Spleen (tissue), 11 donors: ENCODE measurements around the gene TSPAN15. TPM values are rescaled to one million over a fixed set of nuclear protein-coding genes. Genes with fewer than 3 reads are reported as not detected.

Experiments
- DNase-seq: peaks from one replicate; pipeline ENCODE4 v3.0.0-alpha.2; 2020
- H3K27ac ChIP-seq, 8 donors: fragments of 200-600 bp; sonication (generic) in 7 of 8; 1 replicate in 4 of 8; 2 replicates in 4 of 8; pipeline versions ENCODE4 v1.5.0 to v1.8.0; 2016 to 2021; ENCODE audit warnings: inconsistent platforms in 4 of 8, mild to moderate bottlenecking in 4 of 8, moderate library complexity in 1 of 8
- H3K27me3 ChIP-seq, 7 donors: fragments of 200-600 bp; sonication (generic) in 6 of 7; replicated peaks in 1 of 7; 1 replicate in 4 of 7; 2 replicates in 3 of 7; pipeline versions ENCODE4 v1.5.0 to v1.8.0; 2016 to 2021; ENCODE audit warnings: inconsistent platforms in 3 of 7, mild to moderate bottlenecking in 1 of 7
- H3K36me3 ChIP-seq, 6 donors: fragments of 200-600 bp; sonication (generic) in 5 of 6; 1 replicate in 4 of 6; 2 replicates in 2 of 6; pipeline versions ENCODE4 v1.5.0 to v1.8.0; 2016 to 2021; ENCODE audit warnings: inconsistent platforms in 2 of 6
- H3K4me1 ChIP-seq, 6 donors: fragments of 200-600 bp; sonication (generic) in 5 of 6; 1 replicate in 3 of 6; 2 replicates in 3 of 6; pipeline versions ENCODE4 v1.5.0 to v1.8.0; 2016 to 2021; ENCODE audit warnings: inconsistent platforms in 3 of 6
- H3K4me3 ChIP-seq, 8 donors: fragments of 200-600 bp; sonication (generic) in 7 of 8; 1 replicate in 4 of 8; 2 replicates in 4 of 8; pipeline versions ENCODE4 v1.5.0 to v1.8.0; 2016 to 2021; ENCODE audit warnings: inconsistent platforms in 4 of 8, mild to moderate bottlenecking in 4 of 8, moderate library complexity in 2 of 8
- H3K9me3 ChIP-seq, 8 donors: fragments of 200-600 bp; sonication (generic) in 7 of 8; 1 replicate in 4 of 8; 2 replicates in 4 of 8; pipeline versions ENCODE4 v1.5.0 to v1.8.0; 2016 to 2021; ENCODE audit warnings: inconsistent platforms in 4 of 8
- CTCF ChIP-seq, 11 experiments: fragments of 200-600 bp in 7 of 11; fragments of 450-650 bp in 4 of 11; sonication (generic) in 4 of 11; IDR thresholded peaks in 8 of 11; conservative IDR thresholded peaks in 3 of 11; 1 replicate in 7 of 11; 2 replicates in 4 of 11; pipeline versions ENCODE4 v1.4.0 to v1.8.0; 2016 to 2021; ENCODE audit warnings: antibody characterized with exemption in 11 of 11, inconsistent platforms in 4 of 11, mild to moderate bottlenecking in 1 of 11
- POLR2A ChIP-seq, 3 donors: fragments of 450-650 bp; IDR thresholded peaks; one replicate each; pipeline ENCODE4 v1.5.1; 2017; ENCODE audit warnings: antibody characterized with exemption in 3 of 3, mild to moderate bottlenecking in 1 of 3
- POLR2AphosphoS5 ChIP-seq, 3 donors: sonication (generic); formaldehyde crosslinking; IDR thresholded peaks; one replicate each; pipeline ENCODE4 v1.5.1; 2017; ENCODE audit warnings: antibody characterized with exemption in 3 of 3
- WGBS, 5 donors: extraction: QIAGEN DNeasy Blood & Tissue Kit in 3 of 5; methylation state at CpG; one replicate each; pipeline versions ENCODE4 v1.1.5 to v1.1.7; 2013 to 2018; 5-methylcytosine and 5-hydroxymethylcytosine counted together
- intact Hi-C: fragments of 100-400 bp; cut with DNase I; formaldehyde crosslinking; loops from one replicate; pipeline ENCODE4 v1.15.0; 2023; ENCODE audit warnings: low total_unique reads
- polyA plus RNA-seq, 3 donors: library from polyadenylated mRNA; stranded (reverse); fragments of 200-250 nt; gene quantifications; one replicate each; pipeline ENCODE4 v1.2.1, GENCODE V29; 2013
- total RNA-seq, 7 donors: library from RNA; depleted of rRNA in 3 of 7; stranded (reverse); fragments of >200 nt in 3 of 7; fragmentation: NEBNext Ultra II Directional in 4 of 7; extraction: Animal tissue kit (Norgen Biotek cat#: 25700) in 4 of 7; gene quantifications; one replicate each; pipeline versions ENCODE4 v1.1.0 to v1.2.1, GENCODE V29; 2016 to 2021
- donor health status: healthy with polysubstance abuse.
- donor health status: DM: no; HTN: no; CAD: no; lungs with moderate emphysema.
- donor health status: DM: no; HTN: no; CAD: no.
- donor health status: Bipolar disorder and iron deficiency.
- donor health status: healthy.
- donor health status: DM: no; HTN: no; CAD: no.
- donor health status: DM: yes; HTN: yes; CAD: no.

The TSPAN15 gene
- total and polyA plus RNA-seq, 10 donors, result 13.5 to 68.4 (median 41.3) TPM

- Histone ChIP-seq H3K4me1 (peaks cover 0 to 27% (median 16%) of the 10 kb centered on the region in 6 donors), H3K9me3 (no peaks in the 10 kb centered on the region), H3K4me3 (no peak overlapping the region), H3K36me3 (no peaks in the 10 kb centered on the region), H3K27ac (peak overlapping the region in 4 of 8 donors; percentile 7 to 68 (median 38)), H3K27me3 (no peaks in the 10 kb centered on the region)
- 82 to 99% (median 98%) methylated on average over 2 of the region's 2 CpGs for WGBS, 5 donors
- intact Hi-C loops, result loop anchor here (5.0 to 10.0 kb wide), 2 partner anchors 82 to 220 kb away; no protein-coding TSS in a partner anchor
- no peak for TF ChIP-seq POLR2AphosphoS5 (IDR thresholded peaks at IDR 0.05)
- TF ChIP-seq POLR2A (IDR thresholded peaks at IDR 0.05), result no peak
- TF ChIP-seq CTCF (IDR thresholded peaks at IDR 0.05 in 8 of 11, conservative IDR thresholded peaks at IDR 0.05 in 3 of 11), result no peak
- DNase-seq, result no peak
These were observed 26.2 kb upstream of the TSPAN15 start for GRCh38 chr10:69425041-69425440.

GRCh38 chr10:69425511-69426298 is 25.6 kb upstream of the TSPAN15 start:
- WGBS, 5 donors, result 38 to 48% (median 40%) methylated on average over 5 of the region's 5 CpGs
- Histone ChIP-seq H3K27ac (peak overlapping the region in 5 of 8 donors; percentile 5 to 68 (median 46)), H3K9me3 (no peaks in the 10 kb centered on the region), H3K4me1 (peaks cover 0 to 27% (median 16%) of the 10 kb centered on the region in 6 donors), H3K27me3 (no peaks in the 10 kb centered on the region), H3K36me3 (no peaks in the 10 kb centered on the region), H3K4me3 (no peak overlapping the region)
- peak; percentile 35 for DNase-seq
- no peak for TF ChIP-seq CTCF (IDR thresholded peaks at IDR 0.05 in 8 of 11, conservative IDR thresholded peaks at IDR 0.05 in 3 of 11)
- intact Hi-C loops, result loop anchor here (5.0 to 10.0 kb wide), 2 partner anchors 82 to 219 kb away; no protein-coding TSS in a partner anchor

- WGBS, 5 donors, result 78 to 87% (median 84%) methylated on average over 4 of the region's 4 CpGs
- H3K4me1 ChIP-seq, result peaks cover 0 to 27% (median 16%) of the 10 kb centered on the region in 6 donors
- intact Hi-C loops, result loop anchor here (5.0 to 10.0 kb wide), 2 partner anchors 81 to 218 kb away; no protein-coding TSS in a partner anchor
- H3K4me3 ChIP-seq, result no peak overlapping the region
- H3K36me3 ChIP-seq, result no peaks in the 10 kb centered on the region
- no peak for DNase-seq
- H3K27me3 ChIP-seq, result no peaks in the 10 kb centered on the region
- peak overlapping the region in 4 of 8 donors; percentile 38 to 68 (median 47) for H3K27ac ChIP-seq
- H3K9me3 ChIP-seq, result no peaks in the 10 kb centered on the region
- TF ChIP-seq CTCF (IDR thresholded peaks at IDR 0.05 in 8 of 11, conservative IDR thresholded peaks at IDR 0.05 in 3 of 11), result no peak
- no peak for TF ChIP-seq POLR2AphosphoS5 (IDR thresholded peaks at IDR 0.05)
- no peak for TF ChIP-seq POLR2A (IDR thresholded peaks at IDR 0.05)
These were observed 24.9 kb upstream of the TSPAN15 start for GRCh38 chr10:69426376-69426727.

- WGBS, 5 donors, result 84 to 88% (median 86%) methylated on average over 8 of the region's 8 CpGs
- TF ChIP-seq CTCF (IDR thresholded peaks at IDR 0.05 in 8 of 11, conservative IDR thresholded peaks at IDR 0.05 in 3 of 11) (no peak), POLR2AphosphoS5 (IDR thresholded peaks at IDR 0.05) (no peak), POLR2A (IDR thresholded peaks at IDR 0.05) (no peak)
- H3K9me3 ChIP-seq, result no peaks in the 10 kb centered on the region
- H3K4me3 ChIP-seq, result no peak overlapping the region
- intact Hi-C loops, result loop anchor here (5.0 to 10.0 kb wide), 2 partner anchors 79 to 217 kb away; no protein-coding TSS in a partner anchor
- H3K27ac ChIP-seq, result no peak overlapping the region
- H3K27me3 ChIP-seq, result no peaks in the 10 kb centered on the region
- no peak for DNase-seq
- peaks cover 0 to 27% (median 16%) of the 10 kb centered on the region in 6 donors for H3K4me1 ChIP-seq
- no peaks in the 10 kb centered on the region for H3K36me3 ChIP-seq
These were observed 23.1 kb upstream of the TSPAN15 start for GRCh38 chr10:69428165-69428564.
